ENCODE results near the gene RHOBTB3. TPM values are rescaled to one million over a fixed set of nuclear protein-coding genes. Genes with fewer than 3 reads are reported as not detected.

RHOBTB3 gene
- total and polyA plus RNA-seq, 10 of the 15 experiments (the other 5 are each of a cell fraction or from before 2014, with no cell fraction given), result 3.6 to 42.8 (median 8.4) TPM

- no peak for TF ChIP-seq ZNF592 (IDR thresholded peaks at IDR 0.05)
- TF ChIP-seq SMC3 (IDR thresholded peaks at IDR 0.05; ENCODE audit: borderline replicate concordance, low read length), result no peak
- no peak for TF ChIP-seq CHD1 (IDR thresholded peaks at IDR 0.05; ENCODE audit: low read depth, low read length)
- no peak for TF ChIP-seq FOS (IDR thresholded peaks at IDR 0.05; ENCODE audit: borderline replicate concordance, extremely low read depth, insufficient read length)
- TF ChIP-seq LARP7 (IDR thresholded peaks at IDR 0.05), result no peak
- no peak for TF ChIP-seq ZNF207 (IDR thresholded peaks at IDR 0.05; ENCODE audit: borderline replicate concordance)
- no peak for TF ChIP-seq IRF3 (IDR thresholded peaks at IDR 0.05)
Observed at GRCh38 chr5:95839658-95840057, 108.5 kb downstream of the RHOBTB3 start (continued).
